ENCODE data around the gene SPDYE17. TPM values are rescaled to one million over a fixed set of nuclear protein-coding genes. Genes with fewer than 3 reads are reported as not detected.
A peak's percentile ranks its signal among the peaks of the same experiment; 100 is the strongest.
"Not testable (repeated sequence)": the region's sequence is repeated elsewhere in the genome, so short reads cannot be mapped to it uniquely, and the experiment has no call there.

SPDYE17 gene
- total RNA-seq, 6 experiments from 2014 or later: not detected

DNA sequence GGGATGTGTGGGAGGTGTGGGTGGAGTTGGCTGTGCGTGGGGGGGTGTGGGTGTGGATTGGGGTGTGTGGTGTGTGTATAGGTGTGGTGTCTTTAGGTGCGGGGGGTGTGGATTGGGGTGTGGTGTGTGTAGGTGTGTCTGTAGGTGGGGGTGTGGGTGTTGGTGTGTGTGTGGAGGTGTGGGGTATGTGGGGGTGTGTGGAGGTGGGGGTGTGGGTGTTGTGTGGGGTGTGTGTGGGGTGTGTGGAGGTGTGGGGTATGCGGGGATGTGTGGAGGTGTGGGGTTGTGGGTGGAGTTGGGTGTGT is 33.9 kb downstream of the SPDYE17 start:
- H3K4me1 ChIP-seq: no peaks in the 10 kb centered on the region
- intact Hi-C loops (cut with DNase I): loop anchor here in 1 of 2 donors (10.0 kb wide), 1 partner anchor 483 kb away; the partner anchor contains the start of gene UPK3B
- H3K27ac ChIP-seq: no peak overlapping the region
- no peaks in the 10 kb centered on the region for H3K27me3 ChIP-seq
- TF ChIP-seq, protein P1, sequence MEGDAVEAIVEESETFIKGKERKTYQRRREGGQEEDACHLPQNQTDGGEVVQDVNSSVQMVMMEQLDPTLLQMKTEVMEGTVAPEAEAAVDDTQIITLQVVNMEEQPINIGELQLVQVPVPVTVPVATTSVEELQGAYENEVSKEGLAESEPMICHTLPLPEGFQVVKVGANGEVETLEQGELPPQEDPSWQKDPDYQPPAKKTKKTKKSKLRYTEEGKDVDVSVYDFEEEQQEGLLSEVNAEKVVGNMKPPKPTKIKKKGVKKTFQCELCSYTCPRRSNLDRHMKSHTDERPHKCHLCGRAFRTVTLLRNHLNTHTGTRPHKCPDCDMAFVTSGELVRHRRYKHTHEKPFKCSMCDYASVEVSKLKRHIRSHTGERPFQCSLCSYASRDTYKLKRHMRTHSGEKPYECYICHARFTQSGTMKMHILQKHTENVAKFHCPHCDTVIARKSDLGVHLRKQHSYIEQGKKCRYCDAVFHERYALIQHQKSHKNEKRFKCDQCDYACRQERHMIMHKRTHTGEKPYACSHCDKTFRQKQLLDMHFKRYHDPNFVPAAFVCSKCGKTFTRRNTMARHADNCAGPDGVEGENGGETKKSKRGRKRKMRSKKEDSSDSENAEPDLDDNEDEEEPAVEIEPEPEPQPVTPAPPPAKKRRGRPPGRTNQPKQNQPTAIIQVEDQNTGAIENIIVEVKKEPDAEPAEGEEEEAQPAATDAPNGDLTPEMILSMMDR (IDR thresholded peaks at IDR 0.05): no peak
- WGBS (ENCODE audit: insufficient coverage, low coverage, low lambda C conversion rate, missing lambda C conversion rate): 85% methylated on average over 3 of the region's 3 CpGs
- peaks cover 0 to 3% (median 0%) of the 10 kb centered on the region in 4 donors for H3K36me3 ChIP-seq
- no peaks in the 10 kb centered on the region for H3K9me3 ChIP-seq
- H3K4me3 ChIP-seq: no peak overlapping the region
- ATAC-seq: no peak
- no peak for DNase-seq

GRCh38 chr7:76997381-76998284 is 34.5 kb downstream of the SPDYE17 start:
- WGBS (ENCODE audit: insufficient coverage, low coverage, low lambda C conversion rate, missing lambda C conversion rate): 55% methylated on average over 5 of the region's 5 CpGs
- DNase-seq (no peak), ATAC-seq (peak in 3 of 4 donors; percentile 6 to 33 (median 9))
- no peaks in the 10 kb centered on the region for H3K27me3 ChIP-seq
- no peak overlapping the region for H3K4me3 ChIP-seq
- intact Hi-C loops (cut with DNase I): loop anchor here in 1 of 2 donors (10.0 kb wide), 1 partner anchor 483 kb away; the partner anchor contains the start of gene UPK3B
- peaks cover 0 to 3% (median 0%) of the 10 kb centered on the region in 4 donors for H3K36me3 ChIP-seq
- H3K27ac ChIP-seq: no peak overlapping the region
- H3K9me3 ChIP-seq: no peaks in the 10 kb centered on the region
- no peaks in the 10 kb centered on the region for H3K4me1 ChIP-seq
- no peak for TF ChIP-seq POLR2A (IDR thresholded peaks at IDR 0.05)

DNA sequence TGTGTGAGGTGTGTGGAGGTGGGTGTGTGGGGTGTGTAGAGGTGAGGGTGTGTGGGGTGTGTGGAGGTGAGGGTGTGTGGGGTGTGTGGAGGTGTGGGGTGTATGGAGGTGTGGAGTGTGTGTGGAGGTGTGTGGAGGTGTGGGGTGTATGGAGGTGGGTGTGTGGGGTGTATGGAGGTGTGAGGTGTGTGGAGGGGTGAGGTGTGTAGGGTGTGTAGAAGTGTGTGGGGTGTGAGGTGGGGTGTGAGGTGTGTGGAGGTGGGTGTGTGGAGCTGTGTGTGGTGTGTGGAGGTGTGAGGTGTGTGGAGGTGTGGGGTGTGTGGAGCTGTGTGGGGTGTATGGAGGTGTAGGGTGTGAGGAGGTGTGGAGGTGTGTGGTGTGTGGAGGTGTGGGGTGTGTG is 35.2 kb downstream of the SPDYE17 start:
- H3K4me3 ChIP-seq, H3K4me1 ChIP-seq, H3K9me3 ChIP-seq, H3K27me3 ChIP-seq, DNase-seq, H3K27ac ChIP-seq, H3K36me3 ChIP-seq: not testable (repeated sequence)
- intact Hi-C loops (cut with DNase I): loop anchor here in 1 of 2 donors (10.0 kb wide), 1 partner anchor 482 kb away; the partner anchor contains the start of gene UPK3B
- peak in 3 of 4 donors; percentile 3 to 7 (median 4) for ATAC-seq

- DNase-seq, H3K9me3 ChIP-seq, H3K36me3 ChIP-seq, H3K27ac ChIP-seq, H3K4me3 ChIP-seq, H3K27me3 ChIP-seq, ATAC-seq, H3K4me1 ChIP-seq: not testable (repeated sequence)
- 90% methylated on average over 2 of the region's 13 CpGs for WGBS (ENCODE audit: insufficient coverage, low coverage, low lambda C conversion rate, missing lambda C conversion rate)
- intact Hi-C loops (cut with DNase I): loop anchor here in 1 of 2 donors (10.0 kb wide), 1 partner anchor 479 kb away; the partner anchor contains the start of gene UPK3B
Measured at GRCh38 chr7:76994286-76994685, 37.9 kb downstream of the SPDYE17 start.

DNA sequence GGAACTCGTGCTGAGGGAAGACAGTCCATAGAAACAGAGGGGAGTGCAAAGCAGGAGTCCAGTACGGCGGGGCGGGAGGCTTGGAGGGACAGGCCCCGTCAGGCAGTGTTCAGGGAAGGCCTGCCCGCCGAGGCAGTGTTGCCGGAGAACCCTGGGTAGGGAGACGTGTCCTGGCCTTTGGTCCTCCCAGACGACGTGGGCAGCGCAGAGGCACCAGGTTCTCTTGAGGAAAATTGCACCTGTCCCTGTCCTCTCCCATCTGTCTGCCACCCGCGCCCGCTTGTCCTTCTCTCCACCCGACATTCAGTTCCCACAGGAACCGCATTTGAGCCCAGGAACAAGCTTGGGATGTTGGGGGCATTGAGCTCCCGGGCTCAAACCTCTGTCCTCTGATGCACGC is 38.3 kb downstream of the SPDYE17 start:
- WGBS (ENCODE audit: insufficient coverage, low coverage, low lambda C conversion rate, missing lambda C conversion rate): 86% methylated on average over 3 of the region's 19 CpGs
- H3K4me1 ChIP-seq, H3K9me3 ChIP-seq, H3K36me3 ChIP-seq, H3K4me3 ChIP-seq, H3K27ac ChIP-seq, H3K27me3 ChIP-seq, DNase-seq, ATAC-seq: not testable (repeated sequence)
- intact Hi-C loops (cut with DNase I): loop anchor here in 1 of 2 donors (10.0 kb wide), 1 partner anchor 479 kb away; the partner anchor contains the start of gene UPK3B

DNA sequence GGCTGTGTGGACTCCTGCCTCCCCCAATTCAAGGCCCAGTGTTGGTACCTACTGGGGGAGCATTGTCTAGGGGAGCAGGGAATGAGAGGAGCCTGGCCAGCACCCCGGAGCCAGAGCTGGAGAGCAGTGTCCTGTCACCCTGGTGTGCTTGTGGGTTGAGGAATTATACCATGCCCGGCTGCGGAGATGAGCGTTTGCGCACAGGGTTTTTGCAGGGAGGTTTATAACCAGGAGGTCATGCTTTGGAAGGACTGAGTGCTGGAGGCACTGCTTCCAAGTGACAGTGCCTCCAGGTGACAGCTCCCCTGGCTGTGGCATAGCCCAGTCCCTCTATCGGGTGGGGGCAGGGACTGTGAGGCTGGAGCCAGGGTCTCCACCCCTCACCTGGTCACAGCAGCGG is 39.3 kb downstream of the SPDYE17 start:
- H3K4me1 ChIP-seq, H3K4me3 ChIP-seq, H3K9me3 ChIP-seq, DNase-seq, H3K36me3 ChIP-seq, ATAC-seq, H3K27me3 ChIP-seq, H3K27ac ChIP-seq: not testable (repeated sequence)
- intact Hi-C loops (cut with DNase I): loop anchor here in 1 of 2 donors (10.0 kb wide), 1 partner anchor 478 kb away; the partner anchor contains the start of gene UPK3B
- WGBS (ENCODE audit: insufficient coverage, low coverage, low lambda C conversion rate, missing lambda C conversion rate): no CpG with 5 or more reads among the region's 7 CpGs

DNA sequence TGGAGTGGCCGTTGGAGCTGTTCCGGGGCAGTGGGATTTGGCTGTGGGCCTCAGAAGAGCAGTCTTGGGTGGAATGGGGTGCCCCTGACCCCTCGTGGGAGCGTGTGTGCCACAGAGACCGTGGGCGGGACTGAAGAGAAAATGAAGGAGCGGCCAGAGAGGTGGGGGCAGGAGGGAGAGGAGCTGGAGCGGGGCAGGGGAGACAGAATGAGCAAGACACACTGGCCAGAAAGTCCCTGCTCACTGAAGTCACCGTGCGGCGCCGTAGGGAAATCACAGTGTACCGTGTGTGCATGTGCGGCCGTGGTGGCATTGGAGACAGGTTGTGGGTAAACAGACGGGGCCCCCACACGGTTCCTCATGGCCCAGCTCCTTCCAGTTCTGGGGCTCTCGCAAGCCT is 40.0 kb downstream of the SPDYE17 start:
- H3K27me3 ChIP-seq, H3K9me3 ChIP-seq, H3K4me1 ChIP-seq, DNase-seq, H3K4me3 ChIP-seq, ATAC-seq, H3K27ac ChIP-seq, H3K36me3 ChIP-seq: not testable (repeated sequence)
- WGBS (ENCODE audit: insufficient coverage, low coverage, low lambda C conversion rate, missing lambda C conversion rate): 60% methylated on average over 1 of the region's 18 CpGs
- intact Hi-C loops (cut with DNase I): loop anchor here in 1 of 2 donors (10.0 kb wide), 1 partner anchor 477 kb away; the partner anchor contains the start of gene UPK3B

DNA sequence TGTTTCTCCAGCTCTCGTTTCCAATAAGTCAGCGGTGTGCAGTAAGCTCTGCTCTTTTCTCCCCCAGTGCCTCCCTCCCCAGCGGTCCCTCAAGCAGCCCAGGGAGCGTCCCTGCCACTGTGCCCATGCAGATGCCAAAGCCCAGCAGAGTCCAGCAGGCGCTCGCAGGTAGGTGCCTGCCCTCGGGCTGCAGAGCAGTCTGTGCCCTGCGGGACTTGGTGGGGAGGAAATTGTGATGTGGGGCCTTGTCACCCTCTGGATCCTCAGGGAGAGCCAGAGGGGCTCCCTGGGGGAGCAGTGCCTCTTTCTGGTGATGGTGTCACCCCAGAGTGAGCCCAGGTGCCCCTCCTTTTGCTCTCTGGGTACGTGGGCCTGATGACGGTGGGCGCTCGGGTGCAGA is 42.0 kb downstream of the SPDYE17 start:
- not testable (repeated sequence) for H3K36me3 ChIP-seq, DNase-seq, H3K4me1 ChIP-seq, ATAC-seq, H3K27me3 ChIP-seq, H3K27ac ChIP-seq, H3K4me3 ChIP-seq, H3K9me3 ChIP-seq
- intact Hi-C loops (cut with DNase I): loop anchor here in 1 of 2 donors (10.0 kb wide), 1 partner anchor 475 kb away; the partner anchor contains the start of gene UPK3B
- 100% methylated on average over 3 of the region's 12 CpGs for WGBS (ENCODE audit: insufficient coverage, low coverage, low lambda C conversion rate, missing lambda C conversion rate)

DNA sequence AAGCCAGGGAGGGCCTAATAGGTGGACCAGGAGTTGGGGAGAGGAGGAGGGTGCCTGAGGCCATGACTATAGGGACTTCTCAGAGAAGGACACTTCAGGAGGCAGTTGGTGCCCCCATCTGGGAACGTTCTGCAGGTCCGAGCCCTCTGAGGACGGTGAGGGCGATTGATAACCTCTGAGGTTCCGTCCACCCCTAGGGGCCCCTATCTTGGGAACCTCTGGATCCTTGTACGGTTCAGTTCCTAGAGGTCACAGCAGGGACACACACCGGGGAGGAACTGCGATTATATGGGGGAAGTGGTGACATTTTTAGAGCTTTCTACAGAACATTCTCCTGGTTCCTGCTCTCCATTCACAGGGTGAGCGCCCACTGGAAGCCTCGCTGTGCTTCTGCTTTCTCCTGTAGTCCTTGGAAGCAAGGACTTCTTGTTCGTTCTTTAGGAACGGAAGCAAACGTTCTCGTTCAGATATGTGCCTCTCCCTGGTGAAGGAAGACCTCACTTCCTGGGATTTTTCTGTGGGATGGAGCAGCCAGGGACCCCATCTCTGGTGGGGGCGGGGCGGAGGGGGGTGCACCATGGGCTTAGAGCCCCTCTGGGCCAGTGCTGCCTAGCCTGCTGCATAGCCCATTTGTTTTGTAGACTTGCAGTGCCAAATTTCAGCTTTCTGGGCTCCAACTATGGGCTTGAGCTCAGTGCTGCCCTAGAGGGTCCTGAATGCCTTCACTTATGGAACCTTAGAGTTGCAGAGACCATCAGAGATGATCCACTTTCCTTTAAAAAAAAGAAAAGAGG is 46.0 kb downstream of the SPDYE17 start:
- DNase-seq; intact Hi-C loops (cut with DNase I); H3K4me3 ChIP-seq; H3K9me3 ChIP-seq; H3K27ac ChIP-seq; H3K36me3 ChIP-seq; H3K4me1 ChIP-seq; H3K27me3 ChIP-seq: not testable (repeated sequence)
- WGBS (ENCODE audit: insufficient coverage, low coverage, low lambda C conversion rate, missing lambda C conversion rate): 53% methylated on average over 3 of the region's 16 CpGs
- ATAC-seq: peak; percentile 10 to 34 (median 25)

- H3K27ac ChIP-seq; DNase-seq; H3K27me3 ChIP-seq; H3K4me3 ChIP-seq; H3K36me3 ChIP-seq; intact Hi-C loops (cut with DNase I); H3K9me3 ChIP-seq; H3K4me1 ChIP-seq: not testable (repeated sequence)
- peak in 3 of 4 donors; percentile 23 to 44 (median 31) for ATAC-seq
- no CpG with 5 or more reads among the region's 5 CpGs for WGBS (ENCODE audit: insufficient coverage, low coverage, low lambda C conversion rate, missing lambda C conversion rate)
Measured at GRCh38 chr7:76984784-76985136, 47.4 kb downstream of the SPDYE17 start.

All from right lobe of liver (tissue), 6 donors.